Breast epithelium (tissue), 3 donors: ENCODE data around the gene FBLN2.

Experiments
- CTCF ChIP-seq, 3 donors: fragments of 450-650 bp; IDR thresholded peaks; one replicate each; pipeline ENCODE4 v1.5.1; 2016 to 2017; ENCODE audit warnings: antibody characterized with exemption in 3 of 3, mild to moderate bottlenecking in 3 of 3, moderate library complexity in 3 of 3
- POLR2A ChIP-seq: fragments of 450-650 bp; IDR thresholded peaks from one replicate; pipeline ENCODE4 v1.6.1; 2016; ENCODE audit warnings: antibody characterized with exemption, mild to moderate bottlenecking, moderate library complexity
- POLR2AphosphoS5 ChIP-seq, 3 donors: sonication (generic); formaldehyde crosslinking; IDR thresholded peaks; one replicate each; pipeline ENCODE4 v1.6.1; 2017; ENCODE audit warnings: antibody characterized with exemption in 3 of 3

GRCh38 chr3:13645801-13646637 is 97.1 kb downstream of the FBLN2 start:
- TF ChIP-seq CTCF (IDR thresholded peaks at IDR 0.05) (no peak), POLR2A (no peak), POLR2AphosphoS5 (IDR thresholded peaks at IDR 0.05) (no peak)
